Measurements from ENCODE around the gene DZIP1. TPM values are rescaled to one million over a fixed set of nuclear protein-coding genes. Genes with fewer than 3 reads are reported as not detected.
"Not testable (repeated sequence)": the region's sequence is repeated elsewhere in the genome, so short reads cannot be mapped to it uniquely, and the experiment has no call there.

DZIP1 gene
- total RNA-seq (under 1 TPM in 3 of 5 donors, not detected in 2; 0.10 to 0.19 (median 0.12) TPM), total RNA-seq (0 to 0.10 (median 0) reads per million in 29 experiments)
- 0.15 TPM for total RNA-seq (2013)

- Histone ChIP-seq H3K9me3 (no peaks in the 10 kb centered on the region), H3K4me1 (ENCODE audit: control insufficient read depth in 1 of 2, extremely low read depth in 1 of 2, insufficient read depth in 2 of 2, low read length in 2 of 2) (peaks cover 0 to 15% of the 10 kb centered on the region in 2 experiments), H3K4me3 (ENCODE audit: control insufficient read depth in 1 of 2, extremely low read depth in 1 of 2, low read length in 1 of 2) (peak within 1 kb of the TSS in 1 of 2 donors; percentile 47), H3K36me3 (ENCODE audit: control insufficient read depth in 2 of 2, extremely low read depth in 1 of 2, insufficient read depth in 1 of 2, low read length in 1 of 2) (no peaks in the 10 kb centered on the region), H3K27ac (ENCODE audit: low read length) (no peak within 1 kb of the TSS), H3K27me3 (replicated peaks in 1 of 2; ENCODE audit: control insufficient read depth in 2 of 2, extremely low read depth in 1 of 2, insufficient read depth in 2 of 2, low read length in 1 of 2) (peaks cover 7 to 38% of the 10 kb centered on the region in 2 experiments)
- peaks cover 6 to 17% (median 15%) of the 10 kb centered on the region in 3 donors for H3K4me1 Mint-ChIP-seq
- no peak within 1 kb of the TSS for H3K27ac Mint-ChIP-seq
- no peaks in the 10 kb centered on the region for H3K36me3 Mint-ChIP-seq
- POLR2A ChIA-PET = no interaction called here
- peak within 1 kb of the TSS; percentile 51 to 72 (median 55) for H3K4me3 Mint-ChIP-seq
- no peak for ATAC-seq (replicated peaks in 1 of 4)
- 5% methylated on average over 24 of the region's 30 CpGs for WGBS (ENCODE audit: insufficient coverage)
- no peaks in the 10 kb centered on the region for H3K9me3 Mint-ChIP-seq
- peaks cover 32 to 42% of the 10 kb centered on the region in 2 donors for H3K27me3 Mint-ChIP-seq
- CTCF ChIA-PET = interaction anchor here in 1 of 2 donors (0.6 kb wide), 1 partner anchor 69 kb away, joined by 3 read pairs; no protein-coding TSS in a partner anchor
- DNase-seq = no peak
Measured at GRCh38 chr13:95644601-95645052, at the start of gene DZIP1. DZIP1 (minus strand) TSS chr13:95644706; CDS start chr13:95642029, 2,677 bp downstream.

GRCh38 chr13:95690986-95691385, 46.5 kb upstream of the DZIP1 start:
- H3K9me3 ChIP-seq; H3K36me3 ChIP-seq (ENCODE audit: control insufficient read depth in 2 of 2, extremely low read depth in 1 of 2, insufficient read depth in 1 of 2, low read length in 1 of 2); H3K27me3 ChIP-seq (replicated peaks in 1 of 2; ENCODE audit: control insufficient read depth in 2 of 2, extremely low read depth in 1 of 2, insufficient read depth in 2 of 2, low read length in 1 of 2); POLR2A ChIA-PET; H3K27ac Mint-ChIP-seq; ATAC-seq (replicated peaks in 1 of 4); H3K4me3 Mint-ChIP-seq; H3K4me3 ChIP-seq (ENCODE audit: control insufficient read depth in 1 of 2, extremely low read depth in 1 of 2, low read length in 1 of 2); H3K27me3 Mint-ChIP-seq; H3K27ac ChIP-seq (ENCODE audit: low read length); CTCF ChIA-PET; DNase-seq; H3K4me1 ChIP-seq (ENCODE audit: control insufficient read depth in 1 of 2, extremely low read depth in 1 of 2, insufficient read depth in 2 of 2, low read length in 2 of 2): not testable (repeated sequence)
- H3K9me3 Mint-ChIP-seq = peaks cover 14 to 27% (median 18%) of the 10 kb centered on the region in 3 donors
- peaks cover 37 to 41% (median 38%) of the 10 kb centered on the region in 3 donors for H3K4me1 Mint-ChIP-seq
- no CpG with 5 or more reads among the region's 28 CpGs for WGBS (ENCODE audit: insufficient coverage)
- peaks cover 27% of the 10 kb centered on the region for H3K36me3 Mint-ChIP-seq

DNA sequence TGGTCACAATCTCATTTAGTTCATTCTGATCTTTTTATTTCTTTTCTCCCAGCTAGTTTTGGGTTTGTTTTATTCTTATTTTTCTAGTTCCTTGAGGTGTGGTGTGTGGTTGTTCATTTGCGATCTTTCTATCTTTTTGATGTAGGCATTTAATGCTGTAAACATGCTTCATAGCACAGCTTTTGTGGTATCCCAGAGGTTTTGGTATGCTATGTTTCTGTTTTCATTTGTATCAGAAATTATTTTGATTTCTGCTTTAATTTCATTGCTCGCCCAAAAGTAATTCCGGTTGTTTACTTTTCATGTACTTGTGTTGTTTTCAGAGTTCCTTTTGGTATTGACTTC, 45.0 kb upstream of the DZIP1 start:
- POLR2A ChIA-PET = interaction anchor here (0.6 to 0.7 kb wide), 2 partner anchors 660 to 1774 kb away, joined by 3 read pairs; no protein-coding TSS in a partner anchor
- H3K36me3 Mint-ChIP-seq = peaks cover 34% of the 10 kb centered on the region
- CTCF ChIA-PET = interaction anchor here in 1 of 2 donors (0.7 kb wide), 2 partner anchors 15 to 1196 kb away, joined by 3 read pairs; no protein-coding TSS in a partner anchor
- DNase-seq (no peak), ATAC-seq (replicated peaks in 1 of 4) (no peak)
- Histone ChIP-seq H3K4me1 (ENCODE audit: control insufficient read depth in 1 of 2, extremely low read depth in 1 of 2, insufficient read depth in 2 of 2, low read length in 2 of 2) (peaks cover 0 to 9% of the 10 kb centered on the region in 2 experiments), H3K9me3 (no peaks in the 10 kb centered on the region), H3K27me3 (replicated peaks in 1 of 2; ENCODE audit: control insufficient read depth in 2 of 2, extremely low read depth in 1 of 2, insufficient read depth in 2 of 2, low read length in 1 of 2) (no peaks in the 10 kb centered on the region), H3K27ac (ENCODE audit: low read length) (no peak overlapping the region), H3K4me3 (ENCODE audit: control insufficient read depth in 1 of 2, extremely low read depth in 1 of 2, low read length in 1 of 2) (no peak overlapping the region), H3K36me3 (ENCODE audit: control insufficient read depth in 2 of 2, extremely low read depth in 1 of 2, insufficient read depth in 1 of 2, low read length in 1 of 2) (no peaks in the 10 kb centered on the region)
- H3K4me1 Mint-ChIP-seq = peaks cover 45 to 51% (median 48%) of the 10 kb centered on the region in 3 donors
- no peaks in the 10 kb centered on the region for H3K27me3 Mint-ChIP-seq
- peaks cover 14 to 33% (median 18%) of the 10 kb centered on the region in 3 donors for H3K9me3 Mint-ChIP-seq
- peak overlapping the region in 1 of 2 donors; percentile 63 for H3K27ac Mint-ChIP-seq
- WGBS (ENCODE audit: insufficient coverage) = 100% methylated on average over 1 of the region's 3 CpGs
- H3K4me3 Mint-ChIP-seq = peak overlapping the region in 1 of 3 donors; percentile 38

DNA sequence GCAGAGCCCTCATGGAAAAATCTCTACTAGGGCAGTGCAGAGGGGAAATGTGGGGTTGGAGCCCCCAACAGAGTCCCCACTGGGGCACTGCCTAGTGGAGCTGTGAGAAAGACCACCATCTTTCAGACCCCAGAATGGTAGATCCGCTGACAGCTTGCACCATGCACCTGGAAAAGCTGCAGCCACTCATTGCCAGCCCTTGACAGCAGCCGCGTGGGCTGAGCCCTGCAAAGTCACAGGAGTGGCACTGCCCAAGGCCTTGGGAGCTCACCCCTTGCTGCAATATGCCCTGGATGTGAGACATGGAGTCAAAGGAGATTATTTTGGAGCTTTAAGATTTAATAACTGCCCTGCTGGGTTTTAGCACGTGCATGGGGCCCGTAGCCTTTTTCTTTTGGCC, 40.5 kb upstream of the DZIP1 start:
- POLR2A ChIA-PET; H3K36me3 ChIP-seq (ENCODE audit: control insufficient read depth in 2 of 2, extremely low read depth in 1 of 2, insufficient read depth in 1 of 2, low read length in 1 of 2); H3K4me3 ChIP-seq (ENCODE audit: control insufficient read depth in 1 of 2, extremely low read depth in 1 of 2, low read length in 1 of 2); H3K27ac Mint-ChIP-seq; H3K27ac ChIP-seq (ENCODE audit: low read length); DNase-seq; ATAC-seq (replicated peaks in 1 of 4); H3K4me3 Mint-ChIP-seq; H3K27me3 Mint-ChIP-seq; H3K27me3 ChIP-seq (replicated peaks in 1 of 2; ENCODE audit: control insufficient read depth in 2 of 2, extremely low read depth in 1 of 2, insufficient read depth in 2 of 2, low read length in 1 of 2); H3K9me3 ChIP-seq: not testable (repeated sequence)
- H3K36me3 Mint-ChIP-seq = peaks cover 54% of the 10 kb centered on the region
- CTCF ChIA-PET = interaction anchor here (0.6 to 1.7 kb wide), 2 partner anchors 24 to 78 kb away, joined by 3 read pairs; no protein-coding TSS in a partner anchor
- peaks cover 14 to 38% (median 18%) of the 10 kb centered on the region in 3 donors for H3K9me3 Mint-ChIP-seq
- 96% methylated on average over 3 of the region's 5 CpGs for WGBS (ENCODE audit: insufficient coverage)
- H3K4me1 Mint-ChIP-seq = peaks cover 81 to 84% (median 82%) of the 10 kb centered on the region in 3 donors
- peaks cover 3 to 11% of the 10 kb centered on the region in 2 experiments for H3K4me1 ChIP-seq (ENCODE audit: control insufficient read depth in 1 of 2, extremely low read depth in 1 of 2, insufficient read depth in 2 of 2, low read length in 2 of 2)

DNA sequence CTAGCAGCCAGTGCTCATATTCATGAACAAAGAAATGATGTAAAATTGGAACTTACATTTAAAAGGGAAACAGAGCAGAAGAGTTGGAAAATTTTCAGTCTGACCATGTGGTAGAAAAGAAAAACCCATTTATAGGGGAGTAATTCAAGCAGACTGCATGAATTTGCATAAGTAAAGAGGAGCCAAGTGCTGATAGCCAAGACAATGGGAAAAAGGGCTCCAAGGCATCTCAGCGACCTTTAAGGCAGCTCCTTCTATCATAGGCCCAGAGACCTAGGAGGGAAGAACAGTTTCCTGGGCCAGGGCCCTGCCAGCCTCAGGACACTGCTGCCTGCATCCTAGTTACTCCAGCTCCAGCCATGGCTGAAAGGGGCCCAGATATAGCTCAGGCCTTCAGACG, 39.9 kb upstream of the DZIP1 start:
- Mint-ChIP-seq H3K27ac (no peak overlapping the region), H3K4me3 (no peak overlapping the region), H3K4me1 (peaks cover 82 to 85% (median 83%) of the 10 kb centered on the region in 3 donors), H3K27me3 (no peaks in the 10 kb centered on the region), H3K36me3 (peaks cover 50% of the 10 kb centered on the region), H3K9me3 (peaks cover 14 to 37% (median 18%) of the 10 kb centered on the region in 3 donors)
- ChIA-PET CTCF (interaction anchor here in 1 of 2 donors (1.7 kb wide), 1 partner anchor 23 kb away, joined by 3 read pairs; no protein-coding TSS in a partner anchor), POLR2A (no interaction called here)
- WGBS (ENCODE audit: insufficient coverage) = 86% methylated on average over 2 of the region's 2 CpGs
- H3K9me3 ChIP-seq = no peaks in the 10 kb centered on the region
- ATAC-seq (replicated peaks in 1 of 4) = no peak
- peaks cover 8 to 11% of the 10 kb centered on the region in 2 experiments for H3K4me1 ChIP-seq (ENCODE audit: control insufficient read depth in 1 of 2, extremely low read depth in 1 of 2, insufficient read depth in 2 of 2, low read length in 2 of 2)
- DNase-seq = no peak
- no peaks in the 10 kb centered on the region for H3K36me3 ChIP-seq (ENCODE audit: control insufficient read depth in 2 of 2, extremely low read depth in 1 of 2, insufficient read depth in 1 of 2, low read length in 1 of 2)
- no peak overlapping the region for H3K27ac ChIP-seq (ENCODE audit: low read length)
- no peak overlapping the region for H3K4me3 ChIP-seq (ENCODE audit: control insufficient read depth in 1 of 2, extremely low read depth in 1 of 2, low read length in 1 of 2)
- no peaks in the 10 kb centered on the region for H3K27me3 ChIP-seq (replicated peaks in 1 of 2; ENCODE audit: control insufficient read depth in 2 of 2, extremely low read depth in 1 of 2, insufficient read depth in 2 of 2, low read length in 1 of 2)

- Mint-ChIP-seq H3K27me3 (no peaks in the 10 kb centered on the region), H3K4me1 (peaks cover 74 to 84% (median 79%) of the 10 kb centered on the region in 3 donors), H3K4me3 (peak overlapping the region in 2 of 3 donors; percentile 15 to 99), H3K9me3 (peaks cover 0 to 5% (median 0%) of the 10 kb centered on the region in 3 donors), H3K36me3 (peaks cover 20% of the 10 kb centered on the region), H3K27ac (peak overlapping the region in 1 of 2 donors; percentile 1)
- no peaks in the 10 kb centered on the region for H3K9me3 ChIP-seq
- H3K27ac ChIP-seq (ENCODE audit: low read length) = no peak overlapping the region
- DNase-seq (no peak), ATAC-seq (replicated peaks in 1 of 4) (no peak)
- peaks cover 11 to 23% of the 10 kb centered on the region in 2 experiments for H3K4me1 ChIP-seq (ENCODE audit: control insufficient read depth in 1 of 2, extremely low read depth in 1 of 2, insufficient read depth in 2 of 2, low read length in 2 of 2)
- CTCF ChIA-PET = no interaction called here
- H3K27me3 ChIP-seq (replicated peaks in 1 of 2; ENCODE audit: control insufficient read depth in 2 of 2, extremely low read depth in 1 of 2, insufficient read depth in 2 of 2, low read length in 1 of 2) = no peaks in the 10 kb centered on the region
- no peak overlapping the region for H3K4me3 ChIP-seq (ENCODE audit: control insufficient read depth in 1 of 2, extremely low read depth in 1 of 2, low read length in 1 of 2)
- POLR2A ChIA-PET = no interaction called here
- no CpG with 5 or more reads among the region's 2 CpGs for WGBS (ENCODE audit: insufficient coverage)
- no peaks in the 10 kb centered on the region for H3K36me3 ChIP-seq (ENCODE audit: control insufficient read depth in 2 of 2, extremely low read depth in 1 of 2, insufficient read depth in 1 of 2, low read length in 1 of 2)
Measured at GRCh38 chr13:95679722-95680121, 35.2 kb upstream of the DZIP1 start.

Data from T-cell (primary cell).